NCI-H345 treated with DMSO at 0.1 percent for 48 hours (cell line): Measurements from ENCODE around the gene ZNF212.

Experiments used
- DNase-seq: peaks from one replicate; lab custom pipeline; 2025; ENCODE audit not compliant: unreplicated experiment; lab: John Stamatoyannopoulos, UW

The ZNF212 gene

DNA sequence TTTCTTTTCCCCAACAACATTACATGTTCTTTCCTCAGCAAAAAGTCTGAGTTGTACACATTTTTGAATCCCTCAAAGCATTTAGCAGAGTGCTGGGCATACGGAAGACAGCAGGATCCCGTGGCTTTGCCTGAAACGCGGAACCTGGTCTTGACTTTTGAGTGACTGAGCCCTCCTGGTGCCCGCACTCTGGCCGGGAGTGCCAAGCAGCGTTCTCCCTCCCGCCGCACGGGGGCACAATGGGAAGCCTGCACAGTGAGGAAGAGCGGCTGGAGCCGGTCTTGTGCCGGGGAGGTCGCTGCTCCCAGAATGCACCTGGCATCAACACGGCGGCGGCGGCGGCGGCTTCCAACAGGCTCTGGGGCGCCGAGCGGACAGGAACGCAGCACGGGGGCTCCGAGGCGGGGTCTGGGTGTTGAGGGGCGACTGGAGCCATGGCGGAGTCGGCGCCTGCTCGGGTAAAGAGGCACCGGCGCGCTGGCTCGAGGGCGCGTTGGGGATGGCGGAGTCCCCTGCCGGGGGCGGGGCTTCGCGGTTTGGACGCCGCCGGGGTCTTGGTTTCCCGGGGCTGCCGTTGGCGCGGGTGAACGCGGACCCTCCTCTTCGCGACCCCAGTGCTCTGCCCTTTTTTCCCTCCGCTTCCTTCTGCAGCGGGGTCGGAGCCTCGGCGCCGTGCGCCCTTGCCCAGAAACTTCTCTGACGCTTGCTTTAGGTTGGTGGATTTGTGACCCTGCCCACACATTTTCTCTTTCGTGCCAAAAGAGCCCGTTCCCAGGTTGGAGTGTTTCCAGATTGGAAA, at the start of gene ZNF212:
ZNF212 (plus strand) TSS at position 307 of the 799 bp plus-strand sequence; CDS start at position 435, 128 bp downstream.
- DNase-seq = peak; percentile 81

DNA sequence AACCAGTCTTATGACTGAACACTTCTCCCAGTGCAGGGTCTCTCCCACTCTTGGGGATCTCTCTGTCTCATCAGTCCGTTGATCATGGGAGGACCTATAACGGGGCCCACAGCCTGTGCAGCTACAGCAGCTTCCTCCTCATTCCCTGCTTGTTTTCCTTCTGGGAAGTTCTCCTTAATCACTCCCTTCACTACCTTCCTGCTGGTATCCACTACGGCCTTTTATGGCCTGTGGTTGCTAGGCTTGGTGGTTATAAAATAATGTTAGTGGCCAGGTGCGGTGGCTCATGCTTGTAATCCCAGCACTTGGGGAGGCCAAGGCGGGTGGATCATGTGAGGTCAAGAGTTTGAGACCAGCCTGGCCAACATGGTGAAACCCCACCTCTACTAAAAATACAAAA, 47.6 kb upstream of the ZNF212 start:
- no peak for DNase-seq

DNA sequence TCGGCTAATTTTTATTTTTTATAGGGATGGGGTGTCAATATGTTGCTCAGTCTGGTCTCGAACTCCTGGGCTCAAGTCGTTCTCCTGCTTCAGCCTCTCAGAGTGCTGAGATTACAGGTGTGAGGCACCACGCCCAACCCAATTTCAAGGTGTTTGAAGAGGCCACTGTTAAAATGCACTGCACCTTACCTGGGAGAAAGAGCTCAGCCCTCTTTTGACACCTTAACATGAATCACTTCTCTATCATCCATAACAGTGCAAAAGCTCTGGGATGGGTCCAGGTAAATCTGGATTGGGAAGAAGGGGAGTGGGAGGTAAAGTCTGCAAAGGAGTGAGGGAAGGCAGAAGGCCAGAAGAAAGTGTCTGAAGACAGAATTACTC, 44.7 kb upstream of the ZNF212 start:
- DNase-seq = no peak

DNA sequence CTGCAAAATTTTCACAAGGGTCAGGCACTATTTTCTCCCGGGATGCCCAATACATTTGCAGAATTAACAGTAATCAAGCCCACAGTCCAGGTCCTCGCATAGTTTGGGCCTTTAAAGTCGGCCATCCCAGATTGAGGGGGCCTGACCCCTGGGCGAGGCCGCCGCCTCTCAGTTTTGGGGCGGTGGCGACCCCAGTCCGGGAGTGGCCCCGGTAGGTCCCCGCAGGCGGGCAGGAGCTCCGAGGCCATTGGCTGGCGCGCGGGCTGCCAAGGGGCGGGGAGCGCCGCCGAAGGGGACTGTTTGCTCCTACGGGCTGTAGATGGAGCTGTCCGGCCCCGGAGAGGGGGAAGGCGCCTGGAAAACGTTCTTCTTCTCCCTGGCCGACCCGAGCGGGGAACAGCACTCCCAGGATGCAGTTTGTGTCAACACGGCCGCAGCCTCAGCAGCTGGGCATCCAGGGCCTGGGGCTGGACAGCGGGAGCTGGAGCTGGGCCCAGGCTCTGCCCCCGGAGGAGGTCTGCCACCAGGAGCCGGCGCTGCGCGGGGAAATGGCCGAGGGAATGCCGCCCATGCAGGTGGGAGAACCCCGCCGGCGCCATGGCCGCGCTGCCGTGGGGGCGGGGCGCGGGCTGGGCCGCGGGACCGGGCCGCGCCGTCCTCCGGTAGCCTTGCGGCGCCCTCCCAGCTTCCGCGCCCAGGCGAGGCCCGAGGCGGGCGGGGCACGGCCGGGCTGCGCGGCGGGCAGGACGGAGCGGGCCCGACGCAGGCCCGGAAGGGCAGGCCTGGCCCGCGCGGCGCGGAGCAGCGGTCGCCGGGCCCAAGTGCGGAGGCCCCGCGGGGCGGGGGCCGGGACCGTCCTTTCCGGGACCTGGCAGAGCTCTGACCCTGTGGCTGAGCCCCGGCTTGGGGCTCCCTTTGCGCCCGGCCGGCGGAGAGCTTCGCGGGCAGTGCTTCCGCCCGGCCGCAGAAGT, 44.0 kb upstream of the ZNF212 start, which contains the start of gene ZNF282:
ZNF282 (plus strand) TSS at position 367 of the 971 bp plus-strand sequence; CDS start at position 411, 44 bp downstream.
- peak; percentile 75 for DNase-seq

DNA sequence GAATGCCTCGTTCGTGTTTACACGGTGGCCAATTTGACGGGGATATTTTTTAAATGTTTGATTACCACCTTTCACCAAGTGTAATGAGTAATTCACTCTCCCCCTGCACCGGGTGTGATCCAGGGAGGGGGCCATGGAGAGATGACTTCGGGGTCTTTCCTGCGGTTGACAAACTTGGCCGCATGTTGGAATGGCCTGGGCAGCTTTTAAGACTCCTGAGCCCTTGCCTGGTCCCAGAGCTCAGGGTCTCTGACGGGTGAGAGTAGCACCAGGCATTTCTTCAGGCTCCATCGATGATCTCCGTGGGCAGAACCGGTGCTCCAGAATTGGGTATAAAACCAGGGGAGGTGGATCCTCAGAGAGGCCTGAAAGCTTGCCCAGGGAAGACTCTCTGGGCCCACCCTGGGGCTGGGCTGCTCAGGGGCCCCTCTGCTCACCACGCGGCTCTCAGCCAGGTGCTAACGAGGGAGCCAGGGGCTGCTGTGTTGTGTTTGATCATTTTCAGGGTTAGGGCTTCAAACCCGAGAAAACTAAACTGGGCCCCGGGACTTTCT, 43.2 kb upstream of the ZNF212 start:
- DNase-seq = no peak

DNA sequence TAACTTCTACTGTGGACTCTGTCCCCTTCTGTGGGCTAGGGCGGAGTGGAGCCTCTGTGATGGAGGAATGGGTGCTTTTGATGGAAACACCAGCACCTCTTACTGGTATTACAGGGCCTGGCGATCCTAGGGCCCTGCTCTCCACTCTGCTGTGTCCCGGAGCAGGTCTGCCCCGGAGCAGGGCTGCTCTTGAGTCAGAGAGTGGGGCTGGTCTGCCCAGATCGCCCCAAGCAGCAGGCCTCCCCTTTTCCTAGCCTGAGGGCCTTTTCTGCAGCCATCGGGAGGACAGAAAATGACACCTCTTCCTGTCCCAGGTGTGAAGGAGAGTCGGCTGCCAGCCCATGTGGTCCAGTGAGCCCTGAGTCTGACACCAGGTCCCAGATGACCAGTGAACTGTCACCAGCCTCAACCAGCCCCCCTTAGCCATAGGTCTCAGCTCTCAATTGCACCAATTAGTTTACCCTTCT, 42.7 kb upstream of the ZNF212 start:
- no peak for DNase-seq

DNA sequence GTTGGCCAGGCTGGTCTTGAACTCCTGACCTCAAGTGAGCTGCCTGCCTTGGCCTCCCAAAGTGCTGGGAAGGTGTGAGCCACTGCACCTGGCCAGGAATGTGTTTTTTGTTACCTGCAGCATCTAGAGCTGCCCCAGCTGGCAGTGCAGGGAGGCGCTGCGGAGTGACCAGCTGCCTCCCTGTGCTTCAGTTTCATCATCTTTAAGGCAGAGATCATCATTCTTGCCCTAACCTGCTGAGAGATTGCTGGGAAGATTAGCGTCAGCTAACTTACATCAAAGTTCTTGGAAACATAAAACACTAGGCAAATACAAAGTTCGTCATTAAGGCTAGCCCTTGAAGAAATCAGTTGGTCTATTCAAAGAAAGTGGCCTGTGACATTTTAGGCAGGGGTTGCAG, 41.8 kb upstream of the ZNF212 start:
- DNase-seq = no peak

DNA sequence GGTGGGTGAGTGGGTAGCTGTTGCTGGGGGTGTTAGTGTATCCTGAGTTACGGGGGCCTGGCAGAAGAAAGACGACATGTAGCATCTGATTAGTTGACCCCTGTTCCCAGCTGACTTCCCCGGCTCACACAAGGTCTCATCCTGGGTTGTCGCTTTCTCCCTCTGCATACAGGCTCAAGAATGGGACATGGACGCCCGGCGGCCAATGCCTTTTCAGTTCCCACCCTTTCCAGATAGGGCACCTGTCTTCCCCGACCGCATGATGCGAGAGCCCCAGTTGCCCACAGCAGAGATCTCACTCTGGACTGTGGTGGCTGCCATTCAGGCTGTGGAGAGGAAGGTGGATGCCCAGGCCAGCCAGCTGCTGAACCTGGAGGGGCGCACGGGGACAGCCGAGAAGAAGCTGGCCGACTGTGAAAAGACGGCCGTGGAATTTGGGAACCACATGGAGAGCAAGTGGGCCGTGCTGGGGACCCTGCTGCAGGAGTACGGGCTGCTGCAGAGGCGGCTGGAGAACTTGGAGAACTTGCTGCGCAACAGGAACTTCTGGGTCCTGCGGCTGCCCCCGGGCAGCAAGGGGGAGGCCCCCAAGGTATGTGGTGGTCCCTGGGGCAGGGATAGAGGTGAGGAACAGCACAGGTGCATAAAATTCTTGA, 41.2 kb upstream of the ZNF212 start:
- DNase-seq = no peak

DNA sequence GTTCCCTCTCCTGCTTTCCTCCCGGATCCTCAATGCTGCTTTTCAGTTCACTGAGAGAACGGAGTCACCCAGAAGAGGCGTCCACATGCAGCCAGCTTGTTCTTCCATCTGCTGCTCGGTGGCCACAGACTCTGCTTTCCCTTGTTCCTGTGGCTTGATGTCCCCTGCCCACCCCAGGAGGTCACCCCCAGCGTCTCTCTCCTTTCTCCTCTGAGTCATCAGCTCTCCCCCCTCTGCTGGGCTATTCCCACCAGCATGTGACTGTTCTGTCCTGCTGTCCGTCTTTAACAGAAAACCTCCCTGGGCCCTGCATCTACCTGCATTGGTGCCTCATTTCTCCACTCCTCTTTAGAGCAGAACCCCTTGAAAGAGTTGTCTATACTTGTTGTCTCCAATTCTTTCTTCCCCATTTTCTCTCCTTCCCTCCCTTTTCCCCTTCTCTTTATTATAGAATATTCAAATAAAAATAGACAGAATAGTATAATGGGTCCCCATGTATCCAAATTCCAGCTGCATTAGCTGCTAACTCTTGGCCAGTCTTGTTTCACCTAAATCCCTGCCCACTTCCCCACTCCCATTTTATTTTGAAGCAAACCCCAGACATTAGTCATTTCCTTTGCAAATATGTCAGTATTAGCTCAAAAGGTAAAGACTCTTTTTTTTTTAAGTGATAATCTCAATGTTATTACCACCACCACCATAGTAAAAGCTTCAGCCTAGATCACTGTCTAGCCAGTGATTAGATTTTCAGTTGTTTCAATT, 40.0 kb upstream of the ZNF212 start:
- no peak for DNase-seq

DNA sequence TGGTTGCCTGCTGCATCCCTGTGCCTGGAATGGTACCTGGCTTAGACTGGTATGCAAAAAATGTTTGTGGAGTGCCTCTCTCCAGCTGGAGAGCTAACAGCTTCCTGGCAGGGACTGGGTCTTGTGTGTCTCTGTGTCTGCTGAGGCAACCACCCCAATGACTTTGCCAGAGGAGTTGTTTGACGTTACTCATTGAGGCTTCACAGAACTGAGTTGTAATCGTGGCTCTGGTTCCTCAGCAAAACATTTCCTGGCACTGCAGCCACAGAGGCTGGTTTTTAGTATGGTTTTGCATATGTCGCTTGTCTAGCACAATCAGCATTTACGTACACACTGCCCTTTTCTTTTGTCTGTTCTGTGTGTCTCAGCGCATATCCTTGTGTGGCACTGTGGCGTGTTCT, 36.6 kb upstream of the ZNF212 start:
- no peak for DNase-seq

DNA sequence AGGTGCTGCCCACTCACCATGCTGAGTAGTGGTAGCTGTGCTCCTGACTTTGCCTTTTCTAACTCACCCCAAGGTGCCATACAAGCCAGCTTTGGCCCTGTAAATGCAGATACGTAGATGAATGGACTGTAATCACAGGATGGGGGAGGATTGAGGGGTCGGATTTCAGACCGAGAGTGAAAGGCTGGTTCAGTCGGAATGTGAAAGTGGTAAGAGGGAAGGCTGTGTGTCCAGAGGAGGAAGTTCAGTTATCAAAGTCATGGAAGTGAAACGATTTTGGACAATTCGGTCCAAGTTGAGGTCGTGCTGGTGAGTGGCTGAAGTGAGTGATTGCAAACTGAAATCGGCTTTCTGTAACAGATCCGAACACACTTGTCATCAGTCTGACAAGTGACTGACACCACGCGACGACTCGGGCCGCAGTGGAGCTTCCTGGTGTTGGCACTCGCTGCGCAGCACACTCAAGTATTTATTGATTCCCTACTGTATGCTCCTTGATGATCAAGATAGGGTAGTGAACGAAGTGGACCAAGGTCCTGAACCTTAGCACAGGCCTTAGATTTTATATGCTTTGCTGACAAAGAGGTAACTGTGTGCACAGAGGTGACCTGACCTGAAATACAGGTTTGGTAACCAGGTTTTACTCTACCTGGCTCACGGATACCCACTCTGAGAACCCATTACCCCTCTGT, 33.6 kb upstream of the ZNF212 start:
- DNase-seq = no peak

DNA sequence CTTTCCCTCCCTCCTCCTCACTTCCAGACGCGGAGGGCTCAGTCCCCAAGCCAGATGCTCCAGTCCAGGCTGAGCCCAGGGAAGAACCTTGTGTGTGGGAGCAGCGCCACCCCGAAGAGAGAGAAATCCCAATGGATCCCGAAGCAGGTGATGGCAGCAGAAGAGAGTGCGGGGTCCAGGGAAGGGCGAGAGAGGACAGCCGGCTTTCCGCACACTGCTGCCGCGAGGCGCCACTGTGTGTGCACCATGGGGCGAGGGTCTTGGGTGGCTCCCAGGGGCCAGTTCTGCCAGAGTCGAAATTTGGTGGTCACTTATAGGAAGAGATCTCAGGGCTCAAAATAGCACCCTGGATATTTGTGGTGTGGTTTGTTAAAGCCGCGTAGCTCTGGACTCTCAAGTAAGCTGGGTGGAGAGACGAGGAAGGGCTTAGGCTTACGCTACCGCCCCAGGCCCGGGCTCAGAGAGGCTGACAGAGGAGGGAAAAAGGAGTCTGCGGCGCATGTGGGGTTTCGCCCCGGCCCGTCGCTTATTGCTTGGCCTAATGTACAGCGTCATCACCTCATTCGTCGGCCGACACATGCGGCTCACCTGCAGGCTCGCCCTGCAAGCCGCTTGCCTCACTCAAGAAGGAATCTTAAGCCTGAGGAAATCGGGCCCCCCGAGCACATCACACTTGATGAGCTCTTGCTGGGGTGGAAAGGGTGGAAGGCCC, 32.0 kb upstream of the ZNF212 start:
- no peak for DNase-seq

DNA sequence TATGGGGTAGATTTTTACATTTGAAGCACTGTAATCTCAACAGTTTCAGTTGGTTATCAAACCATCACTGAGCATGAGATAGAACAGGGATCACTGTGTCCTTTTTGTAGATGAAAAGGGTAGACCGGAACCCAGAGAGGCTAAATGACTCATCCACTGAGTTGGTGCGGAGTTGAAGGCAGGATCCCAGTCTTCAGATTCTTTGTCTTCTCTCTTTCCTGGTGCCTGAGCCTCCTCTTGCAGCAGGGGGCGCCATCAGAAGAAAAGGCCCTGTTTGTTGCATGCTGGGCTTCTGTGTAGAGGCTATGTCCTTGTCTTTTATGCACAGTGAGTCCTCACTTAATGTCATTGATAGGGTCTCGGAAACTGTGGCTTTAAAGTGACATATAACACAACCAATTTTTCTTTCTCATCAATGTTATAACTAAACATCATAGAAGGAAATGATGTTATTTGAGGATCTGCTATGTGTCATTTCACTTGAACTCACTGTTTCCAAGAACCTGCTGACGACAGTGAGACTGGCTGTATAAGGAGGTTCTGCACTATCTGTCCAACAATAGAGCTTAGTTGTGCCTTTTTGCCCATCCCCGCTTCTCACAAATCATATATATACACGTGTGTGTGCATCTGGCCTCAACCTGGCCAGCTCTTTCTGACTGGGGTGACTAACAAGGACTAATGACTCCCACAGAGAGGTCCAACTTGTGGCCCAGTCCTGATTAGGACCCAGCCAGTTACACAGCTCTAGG, 29.8 kb upstream of the ZNF212 start:
- no peak for DNase-seq

DNA sequence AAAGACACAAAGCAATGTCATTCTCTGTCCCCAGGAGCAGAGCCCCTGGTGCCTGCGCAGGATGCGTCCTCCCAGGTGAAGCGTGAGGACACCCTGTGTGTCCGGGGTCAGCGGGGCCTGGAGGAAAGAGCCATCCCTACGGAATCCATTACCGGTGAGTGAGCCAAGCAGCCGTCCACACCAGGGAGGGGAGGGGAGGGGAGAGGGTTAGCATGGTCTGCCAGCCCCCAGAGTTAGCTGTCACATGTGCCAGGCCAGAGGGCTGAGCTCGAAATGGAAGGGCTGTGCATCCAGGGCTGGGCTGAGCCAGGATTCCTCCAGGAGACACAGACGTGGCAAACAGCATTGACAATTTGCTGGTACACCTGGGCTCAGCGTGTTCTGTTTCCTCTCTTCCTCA, 28.9 kb upstream of the ZNF212 start:
- DNase-seq = no peak

DNA sequence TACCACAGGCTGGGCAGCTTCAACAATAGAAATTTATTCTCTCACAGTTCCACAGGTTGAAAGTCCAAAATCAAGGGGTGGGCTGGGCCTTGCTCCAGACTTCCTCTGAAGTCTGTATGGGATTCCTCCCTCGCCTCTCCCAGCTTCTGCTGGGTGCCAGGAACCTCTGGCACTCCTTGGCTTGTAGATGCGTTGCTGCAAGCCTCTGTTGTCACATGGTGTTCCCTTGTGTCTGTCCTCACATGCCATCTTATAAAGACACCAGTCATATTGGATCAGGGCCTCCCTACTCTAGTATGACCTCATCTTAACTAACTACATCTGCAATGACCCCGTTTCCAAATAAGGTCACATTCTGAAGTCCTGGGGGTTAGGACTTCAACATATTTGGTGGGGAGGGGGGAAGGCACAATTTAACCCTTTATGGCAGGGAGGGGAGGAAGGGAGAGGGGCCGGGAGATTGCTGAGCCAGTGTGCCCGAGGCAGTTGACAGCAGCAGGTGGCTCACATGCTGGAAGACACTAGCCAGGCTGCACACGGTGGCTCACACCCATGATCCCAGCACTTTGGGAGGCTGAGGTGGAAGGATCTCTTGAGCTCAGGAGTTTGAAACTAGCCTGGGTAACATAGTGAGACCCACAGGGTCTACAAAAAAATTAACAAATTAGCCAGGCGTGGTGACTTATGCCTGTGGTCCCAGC, 25.3 kb upstream of the ZNF212 start:
- no peak for DNase-seq

DNA sequence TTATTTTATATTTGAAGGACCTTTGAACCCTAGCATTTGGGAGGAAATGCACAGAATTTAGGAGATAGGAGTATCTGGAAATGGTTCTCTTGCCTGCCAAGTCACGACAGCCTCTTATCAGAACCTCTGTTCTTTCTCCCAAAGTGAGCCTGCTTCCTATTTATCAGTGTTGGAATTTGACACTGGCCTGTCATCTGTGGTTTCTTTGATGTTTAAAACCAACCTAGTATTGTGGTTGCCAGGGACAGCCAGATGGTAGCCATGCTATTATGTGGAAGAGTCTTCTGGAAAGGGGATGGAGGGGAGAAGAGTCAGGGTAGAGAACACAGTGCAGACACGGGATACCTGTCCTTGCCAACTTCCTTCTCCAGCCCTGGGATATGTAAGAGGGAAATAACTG, 23.0 kb upstream of the ZNF212 start:
- DNase-seq = no peak

DNA sequence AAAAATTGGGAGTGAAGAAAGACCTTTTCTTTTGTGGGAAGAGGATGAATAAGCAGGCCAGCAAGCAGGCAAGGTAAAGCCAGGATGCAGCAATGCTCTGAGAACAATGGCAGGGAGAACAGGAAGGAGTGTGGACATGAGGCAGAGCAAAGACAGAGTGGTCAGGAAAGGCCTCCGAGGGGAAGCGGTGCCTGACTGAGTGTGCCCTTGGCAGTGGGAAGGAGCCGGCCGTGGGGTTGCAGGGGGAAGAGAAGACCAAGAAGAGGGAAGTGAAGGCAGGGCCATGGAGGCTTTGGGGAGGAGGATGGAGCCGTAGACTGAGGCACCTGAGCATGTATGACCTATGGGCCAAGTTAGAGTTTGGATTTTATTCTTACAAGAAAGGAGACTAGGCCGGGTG, 21.9 kb upstream of the ZNF212 start:
- no peak for DNase-seq
